ENCODE measurements around the gene FRS2. TPM values are rescaled to one million over a fixed set of nuclear protein-coding genes. Genes with fewer than 3 reads are reported as not detected.
A peak's percentile ranks its signal among the peaks of the same experiment; 100 is the strongest.

Gene FRS2
- total RNA-seq (2022) (21.3 and 28.1 TPM in 2 replicates), Bru-seq, nascent RNA (percentile 89 among the genes with signal in this experiment), BruChase-seq, experiment 1, labeled RNA remaining after a 6-hour chase (percentile 77 among the genes with signal in this experiment), BruChase-seq, experiment 2, labeled RNA remaining after a 2-hour chase (percentile 87 among the genes with signal in this experiment)
- long read RNA-seq, transcript FRS2-206 (9 exons, 1,952 nt) = major isoform, 10 of 22 reads
- long read RNA-seq, partial matches to known transcripts = 0 of 22 reads
- long read RNA-seq, other reads (novel, unspliced or antisense) = 12 of 22 reads

- intact Hi-C loops (cut with micrococcal nuclease) = loop anchor here (1.0 to 2.0 kb wide), 3 partner anchors 76 to 268 kb away; partner anchors contain the start of gene RAB3IP
- ChIA-PET POLR2A (interaction anchor here (0.5 to 2.9 kb wide), 23 partner anchors 9 to 490 kb away, joined by 3 to 53 read pairs (median 6); partner anchors contain the start of gene CCT2), CTCF (interaction anchor here (0.6 to 3.3 kb wide), 16 partner anchors 10 to 1250 kb away, joined by 3 to 30 read pairs (median 4); no protein-coding TSS in a partner anchor)
- TF ChIP-seq CTCF (IDR thresholded peaks at IDR 0.05; ENCODE audit: unreplicated experiment) = peak; percentile 59
- peak within 1 kb of the TSS; percentile 97 for H3K27ac Mint-ChIP-seq (ENCODE audit: low read depth, unreplicated experiment)
- DNase-seq (ENCODE audit: unreplicated experiment) = peak; percentile 90
- peak within 1 kb of the TSS; percentile 95 for H3K4me3 Mint-ChIP-seq (ENCODE audit: unreplicated experiment)
- no peaks in the 10 kb centered on the region for H3K27me3 Mint-ChIP-seq (ENCODE audit: insufficient read depth, unreplicated experiment)
- H3K9me3 Mint-ChIP-seq (ENCODE audit: unreplicated experiment) = no peaks in the 10 kb centered on the region
- H3K36me3 Mint-ChIP-seq (ENCODE audit: insufficient read depth, unreplicated experiment) = no peaks in the 10 kb centered on the region
- no TSS peak for BruUV-seq (replicated peaks)
- H3K4me1 Mint-ChIP-seq (ENCODE audit: insufficient read depth, unreplicated experiment) = peaks cover 63% of the 10 kb centered on the region
Observed at GRCh38 chr12:69470189-69471075, at the start of gene FRS2. Gene FRS2, plus strand, starts transcription at chr12:69470388. Its CDS starts 98,643 bp downstream, at chr12:69569031.

- intact Hi-C loops (cut with micrococcal nuclease) = no loop called here
- H3K27me3 Mint-ChIP-seq (ENCODE audit: insufficient read depth, unreplicated experiment) = no peaks in the 10 kb centered on the region
- no peak for DNase-seq (ENCODE audit: unreplicated experiment)
- no peak overlapping the region for H3K27ac Mint-ChIP-seq (ENCODE audit: low read depth, unreplicated experiment)
- CTCF ChIA-PET = interaction anchor here (1.8 kb wide), 1 partner anchor 149 kb away, joined by 10 read pairs; no protein-coding TSS in a partner anchor
- BruUV-seq (replicated peaks) = no TSS peak
- TF ChIP-seq CTCF (IDR thresholded peaks at IDR 0.05; ENCODE audit: unreplicated experiment) = no peak
- POLR2A ChIA-PET = no interaction called here
- H3K4me1 Mint-ChIP-seq (ENCODE audit: insufficient read depth, unreplicated experiment) = no peaks in the 10 kb centered on the region
- H3K4me3 Mint-ChIP-seq (ENCODE audit: unreplicated experiment) = no peak overlapping the region
- no peaks in the 10 kb centered on the region for H3K36me3 Mint-ChIP-seq (ENCODE audit: insufficient read depth, unreplicated experiment)
- no peaks in the 10 kb centered on the region for H3K9me3 Mint-ChIP-seq (ENCODE audit: unreplicated experiment)
Observed at GRCh38 chr12:69421548-69421947, 48.6 kb upstream of the FRS2 start.

GRCh38 chr12:69423037-69423905, 46.9 kb upstream of the FRS2 start:
- H3K9me3 Mint-ChIP-seq (ENCODE audit: unreplicated experiment) = no peaks in the 10 kb centered on the region
- no peak for DNase-seq (ENCODE audit: unreplicated experiment)
- ChIA-PET POLR2A (no interaction called here), CTCF (no interaction called here)
- no peaks in the 10 kb centered on the region for H3K36me3 Mint-ChIP-seq (ENCODE audit: insufficient read depth, unreplicated experiment)
- H3K27ac Mint-ChIP-seq (ENCODE audit: low read depth, unreplicated experiment) = no peak overlapping the region
- intact Hi-C loops (cut with micrococcal nuclease) = no loop called here
- H3K27me3 Mint-ChIP-seq (ENCODE audit: insufficient read depth, unreplicated experiment) = no peaks in the 10 kb centered on the region
- no TSS peak for BruUV-seq (replicated peaks)
- no peak for TF ChIP-seq CTCF (IDR thresholded peaks at IDR 0.05; ENCODE audit: unreplicated experiment)
- no peaks in the 10 kb centered on the region for H3K4me1 Mint-ChIP-seq (ENCODE audit: insufficient read depth, unreplicated experiment)
- no peak overlapping the region for H3K4me3 Mint-ChIP-seq (ENCODE audit: unreplicated experiment)

All from MCF 10A (cell line).